Measurements from ENCODE around the gene PHLDA1.

DNA sequence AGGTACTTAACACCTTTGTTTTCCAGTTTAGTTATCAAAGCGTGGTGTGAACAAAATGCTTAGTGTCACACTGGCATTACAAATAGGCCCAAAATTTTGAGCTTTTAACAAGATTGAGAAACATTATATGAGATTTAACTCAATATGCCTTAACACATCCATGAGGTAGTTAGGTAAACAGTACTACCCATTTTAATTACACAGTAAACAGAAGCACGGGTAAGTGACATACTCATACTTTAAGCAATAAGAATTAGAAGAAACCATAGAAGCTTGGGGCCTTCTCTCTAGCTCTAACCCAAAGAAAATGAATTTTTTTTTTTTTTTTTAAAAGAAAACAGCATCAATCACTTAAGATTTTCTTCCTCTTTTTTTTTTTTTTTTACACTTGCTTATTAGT, 15.5 kb upstream of the PHLDA1 start:
- TF ChIP-seq POLR2AphosphoS5 (IDR thresholded peaks at IDR 0.05; ENCODE audit: low read depth, low read length) (no peak), POLR2A (IDR thresholded peaks at IDR 0.05; ENCODE audit: low read depth, low read length) (no peak), SPI1 (IDR thresholded peaks at IDR 0.05; ENCODE audit: low read depth, low read length) (no peak), TAF1 (IDR thresholded peaks at IDR 0.05; ENCODE audit: low read depth, low read length) (no peak), POU2F2 (IDR thresholded peaks at IDR 0.05; ENCODE audit: low read depth, low read length) (no peak), PAX5 (IDR thresholded peaks at IDR 0.05; ENCODE audit: insufficient read depth, low read length, severe bottlenecking) (no peak)
